ENCODE data around the gene TMEM161B.
"Not testable (repeated sequence)": the region's sequence is repeated elsewhere in the genome, so short reads cannot be mapped to it uniquely, and the experiment has no call there.

TMEM161B gene

GRCh38 chr5:88248743-88249540 lies 19.7 kb downstream of the TMEM161B start:
- DNase-seq = no peak

- DNase-seq = no peak
These were observed 20.6 kb downstream of the TMEM161B start for GRCh38 chr5:88248094-88248493.

GRCh38 chr5:88245893-88246244 lies 22.8 kb downstream of the TMEM161B start:
- no peak for DNase-seq

- no peak for DNase-seq
These were observed 23.3 kb downstream of the TMEM161B start for GRCh38 chr5:88245241-88245892.

GRCh38 chr5:88244686-88245085 lies 24.0 kb downstream of the TMEM161B start:
- no peak for DNase-seq

GRCh38 chr5:88243493-88243892 lies 25.2 kb downstream of the TMEM161B start:
- not testable (repeated sequence) for DNase-seq

- no peak for DNase-seq
These were observed 29.9 kb downstream of the TMEM161B start for GRCh38 chr5:88238732-88239131.

- no peak for DNase-seq
These were observed 31.6 kb downstream of the TMEM161B start for GRCh38 chr5:88236866-88237642.

GRCh38 chr5:88235828-88236227 lies 32.8 kb downstream of the TMEM161B start:
- DNase-seq = no peak

- no peak for DNase-seq
These were observed 33.3 kb downstream of the TMEM161B start for GRCh38 chr5:88235346-88235745.

- DNase-seq = no peak
These were observed 38.0 kb downstream of the TMEM161B start for GRCh38 chr5:88230546-88231066.

GRCh38 chr5:88226881-88227450 lies 41.7 kb downstream of the TMEM161B start:
- DNase-seq = no peak

- DNase-seq = no peak
These were observed 54.0 kb downstream of the TMEM161B start for GRCh38 chr5:88214655-88215054.

- DNase-seq = no peak
These were observed 61.1 kb downstream of the TMEM161B start for GRCh38 chr5:88207575-88207974.

GRCh38 chr5:88203981-88204750 lies 64.5 kb downstream of the TMEM161B start:
- DNase-seq = peak; percentile 4

- DNase-seq = no peak
These were observed 73.0 kb downstream of the TMEM161B start for GRCh38 chr5:88195636-88196035.

- no peak for DNase-seq
These were observed 74.7 kb downstream of the TMEM161B start for GRCh38 chr5:88193896-88194295.

- DNase-seq = peak; percentile 26
These were observed 78.4 kb downstream of the TMEM161B start for GRCh38 chr5:88190106-88190834.

GRCh38 chr5:88189484-88189883 lies 79.2 kb downstream of the TMEM161B start:
- not testable (repeated sequence) for DNase-seq

GRCh38 chr5:88188458-88189132 lies 80.0 kb downstream of the TMEM161B start:
- no peak for DNase-seq

GRCh38 chr5:88183255-88183654 lies 85.4 kb downstream of the TMEM161B start:
- DNase-seq = no peak
